HEK293T (cell line): ENCODE measurements around the gene MAD1L1.
"Not testable (repeated sequence)": the region's sequence is repeated elsewhere in the genome, so short reads cannot be mapped to it uniquely, and the experiment has no call there.

ENCODE experiments used
- CTCF ChIA-PET: fragments of 350-600 bp; formaldehyde crosslinking; extraction: SDS; loops from one replicate; lab custom pipeline; 2021; ENCODE audit warnings: antibody characterized with exemption, inconsistent platforms; lab: Yijun Ruan, JAX
- POLR2A ChIA-PET: fragments of 350-600 bp; formaldehyde crosslinking; extraction: SDS; loops from one replicate; lab custom pipeline; 2020; ENCODE audit warnings: antibody characterized with exemption, inconsistent platforms; lab: Yijun Ruan, JAX
- DNase-seq: peaks from one replicate; pipeline ENCODE4 v3.0.0; 2012; ENCODE audit warnings: mixed read lengths; ENCODE audit errors: extremely low spot score
- ARNT ChIP-seq: fragments of 450-650 bp; IDR thresholded peaks from 2 replicates; pipeline ENCODE4 v1.6.1; 2017; ENCODE audit warnings: mild to moderate bottlenecking
- BHLHE40 ChIP-seq: fragments of 450-650 bp; IDR thresholded peaks from 2 replicates; pipeline ENCODE4 v1.6.1; 2016; ENCODE audit warnings: mild to moderate bottlenecking, moderate library complexity, borderline replicate concordance
- CTBP1 ChIP-seq: fragments of 450-650 bp; IDR thresholded peaks from 2 replicates; pipeline ENCODE4 v1.6.1; 2016; ENCODE audit warnings: borderline replicate concordance
- ELF4 ChIP-seq: fragments of 450-650 bp; IDR thresholded peaks from 2 replicates; pipeline ENCODE4 v1.6.1; 2017; ENCODE audit warnings: antibody characterized with exemption
- FOXA1 ChIP-seq: fragments of 450-650 bp; IDR thresholded peaks from 2 replicates; pipeline ENCODE4 v1.6.1; 2016; ENCODE audit warnings: mild to moderate bottlenecking
- FOXK2 ChIP-seq: fragments of 450-650 bp; IDR thresholded peaks from 2 replicates; pipeline ENCODE4 v1.6.1; 2016; ENCODE audit warnings: mild to moderate bottlenecking
- FOXM1 ChIP-seq: fragments of 450-650 bp; IDR thresholded peaks from 2 replicates; pipeline ENCODE4 v1.6.1; 2017; ENCODE audit warnings: mild to moderate bottlenecking, borderline replicate concordance
- HDGF ChIP-seq: fragments of 450-650 bp; IDR thresholded peaks from 2 replicates; pipeline ENCODE4 v1.6.1; 2017; ENCODE audit warnings: antibody characterized with exemption, borderline replicate concordance
- L3MBTL2 ChIP-seq: fragments of 450-650 bp; conservative IDR thresholded peaks from 2 replicates; pipeline ENCODE4 v1.6.1; 2016; ENCODE audit warnings: mild to moderate bottlenecking
- LEF1 ChIP-seq: fragments of 450-650 bp; IDR thresholded peaks from 2 replicates; pipeline ENCODE4 v1.6.1; 2017; ENCODE audit warnings: mild to moderate bottlenecking, borderline replicate concordance
- NFRKB ChIP-seq: fragments of 450-650 bp; IDR thresholded peaks from 2 replicates; pipeline ENCODE4 v1.6.1; 2016; ENCODE audit warnings: mild to moderate bottlenecking, moderate library complexity
- SP1 ChIP-seq: fragments of 450-650 bp; IDR thresholded peaks from 2 replicates; pipeline ENCODE4 v1.6.1; 2017
- SUZ12 ChIP-seq: fragments of 450-650 bp; IDR thresholded peaks from 2 replicates; pipeline ENCODE4 v1.6.1; 2016; ENCODE audit warnings: mild to moderate bottlenecking
- TARDBP ChIP-seq: fragments of 450-650 bp; IDR thresholded peaks from 2 replicates; pipeline ENCODE4 v1.6.1; 2016
- ZNF384 ChIP-seq: fragments of 450-650 bp; IDR thresholded peaks from 2 replicates; pipeline ENCODE4 v1.6.1; 2016
- TF ChIP-seq, protein P1 (sequence below): fragments of 450-650 bp; IDR thresholded peaks from 2 replicates; pipeline ENCODE4 v1.6.1; 2016

Gene MAD1L1

DNA sequence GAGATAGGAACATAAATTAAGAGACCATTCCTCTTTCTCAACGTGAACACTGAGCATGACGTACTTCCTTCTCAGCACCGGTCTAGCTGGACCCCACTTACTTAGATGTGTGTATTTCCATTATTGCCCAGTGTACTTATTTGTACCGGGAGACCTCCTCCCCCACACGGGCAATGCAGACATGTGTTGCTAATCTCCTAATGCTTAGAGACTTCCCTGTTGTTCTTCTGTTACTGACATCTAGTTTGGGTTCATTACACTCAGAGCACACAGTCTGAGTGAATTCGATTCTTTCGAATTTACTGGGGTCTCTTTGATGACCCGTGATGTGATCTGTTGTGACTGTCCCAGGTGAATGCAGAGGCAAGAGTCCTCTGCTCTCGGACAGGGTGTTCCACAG, 260.0 kb downstream of the MAD1L1 start:
- ChIA-PET CTCF (no interaction called here), POLR2A (no interaction called here)
- TF ChIP-seq SUZ12 (no peak), LEF1 (no peak), FOXM1 (no peak), SP1 (no peak), NFRKB (no peak), ZNF384 (no peak), BHLHE40 (no peak), FOXK2 (no peak), L3MBTL2 (no peak), HDGF (no peak), ELF4 (no peak), CTBP1 (no peak), ARNT (no peak), TARDBP (no peak)
- TF ChIP-seq, protein P1, sequence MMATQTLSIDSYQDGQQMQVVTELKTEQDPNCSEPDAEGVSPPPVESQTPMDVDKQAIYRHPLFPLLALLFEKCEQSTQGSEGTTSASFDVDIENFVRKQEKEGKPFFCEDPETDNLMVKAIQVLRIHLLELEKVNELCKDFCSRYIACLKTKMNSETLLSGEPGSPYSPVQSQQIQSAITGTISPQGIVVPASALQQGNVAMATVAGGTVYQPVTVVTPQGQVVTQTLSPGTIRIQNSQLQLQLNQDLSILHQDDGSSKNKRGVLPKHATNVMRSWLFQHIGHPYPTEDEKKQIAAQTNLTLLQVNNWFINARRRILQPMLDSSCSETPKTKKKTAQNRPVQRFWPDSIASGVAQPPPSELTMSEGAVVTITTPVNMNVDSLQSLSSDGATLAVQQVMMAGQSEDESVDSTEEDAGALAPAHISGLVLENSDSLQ: no peak
- no peak for DNase-seq

DNA sequence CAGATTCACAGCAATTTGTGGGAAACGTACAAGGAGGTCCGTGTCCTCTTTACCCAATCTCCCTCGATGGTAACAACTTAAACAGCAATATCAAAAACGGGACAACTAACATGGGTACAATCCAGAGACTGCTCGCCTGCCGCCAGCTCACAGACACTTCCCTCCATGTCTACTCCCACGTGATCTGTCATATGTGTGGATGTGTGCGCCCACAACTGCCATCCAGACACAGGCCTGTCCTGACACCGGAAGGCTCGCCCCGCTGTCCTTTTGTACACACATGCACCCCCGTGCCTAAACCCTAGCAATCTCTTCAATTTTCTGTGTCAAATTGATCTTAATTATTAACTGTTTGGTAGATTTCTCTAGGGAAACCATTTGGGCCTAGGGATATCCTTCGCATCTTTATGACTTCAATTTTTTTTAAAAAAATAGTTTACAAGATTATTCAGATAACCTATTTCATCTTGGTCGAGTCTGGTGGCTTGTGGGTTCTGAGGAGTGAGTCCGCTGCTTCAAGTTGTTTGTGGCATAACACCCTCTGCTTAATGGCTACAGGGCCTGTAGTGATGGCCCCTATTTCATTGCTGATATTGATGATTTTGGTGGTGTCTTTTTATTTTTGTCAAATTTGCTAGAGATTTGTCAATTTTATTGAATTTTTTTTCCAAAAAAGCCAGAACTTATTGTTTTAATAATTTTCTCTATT, 260.6 kb downstream of the MAD1L1 start:
- ChIA-PET CTCF (no interaction called here), POLR2A (no interaction called here)
- no peak for DNase-seq
- TF ChIP-seq HDGF: no peak
- TF ChIP-seq TARDBP: no peak
- TF ChIP-seq SUZ12: no peak
- no peak for TF ChIP-seq L3MBTL2
- TF ChIP-seq LEF1: no peak
- no peak for TF ChIP-seq ARNT
- no peak for TF ChIP-seq ELF4
- no peak for TF ChIP-seq CTBP1
- no peak for TF ChIP-seq FOXM1
- no peak for TF ChIP-seq FOXA1
- TF ChIP-seq NFRKB: no peak
- no peak for TF ChIP-seq SP1
- no peak for TF ChIP-seq BHLHE40
- no peak for TF ChIP-seq ZNF384
- TF ChIP-seq FOXK2: no peak

GRCh38 chr7:1970895-1971294, 261.9 kb downstream of the MAD1L1 start:
- ChIA-PET CTCF (no interaction called here), POLR2A (no interaction called here)
- no peak for DNase-seq
- TF ChIP-seq ARNT (no peak), TARDBP (no peak), ELF4 (no peak), FOXA1 (no peak), LEF1 (no peak), L3MBTL2 (no peak), ZNF384 (no peak), FOXK2 (no peak), HDGF (no peak), CTBP1 (no peak), NFRKB (no peak), SP1 (no peak), BHLHE40 (no peak), FOXM1 (no peak), SUZ12 (no peak)
- TF ChIP-seq, protein P1: no peak

DNA sequence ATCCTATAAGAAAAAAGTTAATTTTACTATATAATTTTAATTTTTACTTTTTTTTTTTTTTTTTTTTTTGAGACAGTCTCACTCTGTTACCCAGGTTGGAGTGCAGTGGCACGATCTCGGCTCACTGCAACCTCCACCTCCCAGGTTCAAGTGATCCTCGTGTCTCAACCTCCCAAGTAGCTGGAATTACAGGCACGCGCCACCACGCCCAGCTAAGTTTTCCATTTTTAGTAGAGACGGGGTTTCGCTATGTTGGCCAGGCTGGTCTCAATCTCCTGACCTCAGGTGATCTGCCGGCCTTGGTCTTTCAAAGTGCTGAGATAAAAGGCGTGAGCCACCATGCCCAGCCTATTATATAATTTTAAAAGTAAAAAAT, 262.5 kb downstream of the MAD1L1 start:
- DNase-seq, POLR2A ChIA-PET, CTCF ChIA-PET: not testable (repeated sequence)

- no peak for DNase-seq
- TF ChIP-seq SP1 (no peak), FOXK2 (no peak), SUZ12 (no peak), LEF1 (no peak), CTBP1 (no peak), NFRKB (no peak), FOXA1 (no peak), ELF4 (no peak), ZNF384 (no peak), TARDBP (no peak), BHLHE40 (no peak), HDGF (no peak), ARNT (no peak), L3MBTL2 (no peak), FOXM1 (no peak)
- TF ChIP-seq, protein P1: no peak
- POLR2A ChIA-PET: no interaction called here
- CTCF ChIA-PET: no interaction called here
These were observed 263.1 kb downstream of the MAD1L1 start for GRCh38 chr7:1969459-1970284.
